ENCODE data around the gene DOCK9. TPM values are rescaled to one million over a fixed set of nuclear protein-coding genes. Genes with fewer than 3 reads are reported as not detected.

The DOCK9 gene
- total and polyA plus RNA-seq, 2 experiments from 2014 or later = 32.8 to 39.1 TPM

DNA sequence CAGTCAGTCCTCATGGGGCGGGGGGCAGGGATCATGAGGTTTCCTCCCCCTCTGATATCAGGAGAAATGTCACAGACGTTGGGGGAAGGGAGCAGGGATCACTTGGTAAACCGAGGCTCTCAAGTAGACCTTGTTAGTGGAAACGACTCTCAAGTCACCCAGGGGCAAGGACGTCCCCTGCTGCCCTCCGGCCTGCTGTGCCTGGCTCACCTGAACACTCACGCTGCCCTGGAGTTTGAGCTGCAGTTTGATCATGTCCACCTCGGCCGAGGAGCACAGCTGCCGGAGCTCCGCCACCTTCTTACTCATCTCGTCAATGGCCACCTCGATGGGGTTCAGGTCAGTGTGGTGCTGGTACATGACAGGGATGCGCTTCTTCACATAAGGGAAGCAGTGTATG, 177.8 kb downstream of the DOCK9 start:
- Histone ChIP-seq H3K36me3 (peaks cover 25% of the 10 kb centered on the region), H3K27me3 (no peaks in the 10 kb centered on the region), H3K4me3 (no peak overlapping the region), H3K27ac (no peak overlapping the region), H3K4me1 (ENCODE audit: low read depth) (no peaks in the 10 kb centered on the region), H3K9me3 (ENCODE audit: low read depth) (no peaks in the 10 kb centered on the region)
- TF ChIP-seq CTCF (IDR thresholded peaks at IDR 0.05; ENCODE audit: low read depth, low read length) = no peak
- DNase-seq (ENCODE audit: low read depth in 1 of 2, low spot score in 1 of 2) = no peak

DNA sequence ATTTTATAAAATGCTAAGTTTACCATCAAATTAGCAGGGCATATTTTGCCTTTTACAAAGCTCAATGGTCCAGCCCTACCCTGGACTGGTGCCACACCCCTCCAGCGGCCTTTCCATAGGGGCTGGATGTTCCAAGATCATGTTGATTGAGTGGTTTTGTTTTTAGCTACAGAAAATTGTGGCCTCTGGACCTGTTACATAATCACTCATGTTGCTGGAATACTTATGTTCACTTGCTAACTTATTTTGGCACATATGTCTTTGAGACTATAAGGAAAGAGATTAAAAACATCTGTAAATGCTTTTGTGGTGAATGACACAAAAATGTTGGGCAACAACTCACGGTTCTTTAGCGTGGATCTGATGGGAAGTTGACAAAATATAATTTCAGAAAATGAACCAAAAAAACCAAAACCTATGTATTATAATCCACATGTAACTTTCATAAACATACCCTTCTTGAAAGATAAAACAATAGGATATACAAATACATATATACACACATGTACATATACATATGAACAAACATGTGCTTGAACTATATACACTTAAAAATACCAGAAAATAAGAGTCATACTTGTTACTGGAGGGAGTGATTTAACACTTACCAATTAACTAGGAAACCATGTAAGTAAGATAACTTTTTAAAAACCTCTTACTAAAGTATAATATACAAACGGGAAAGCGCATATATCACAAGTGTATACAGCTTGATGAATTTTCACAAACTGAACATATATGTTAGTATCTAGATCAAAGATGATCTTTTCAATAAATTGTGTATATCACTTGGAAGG, 178.8 kb downstream of the DOCK9 start:
- no peak overlapping the region for H3K27ac ChIP-seq
- H3K4me3 ChIP-seq = no peak overlapping the region
- no peak for TF ChIP-seq CTCF (IDR thresholded peaks at IDR 0.05; ENCODE audit: low read depth, low read length)
- H3K9me3 ChIP-seq (ENCODE audit: low read depth) = no peaks in the 10 kb centered on the region
- H3K36me3 ChIP-seq = peaks cover 29% of the 10 kb centered on the region
- H3K27me3 ChIP-seq = no peaks in the 10 kb centered on the region
- peak in 1 of 2 donors; percentile 87 for DNase-seq (ENCODE audit: low read depth in 1 of 2, low spot score in 1 of 2)
- H3K4me1 ChIP-seq (ENCODE audit: low read depth) = no peaks in the 10 kb centered on the region

DNA sequence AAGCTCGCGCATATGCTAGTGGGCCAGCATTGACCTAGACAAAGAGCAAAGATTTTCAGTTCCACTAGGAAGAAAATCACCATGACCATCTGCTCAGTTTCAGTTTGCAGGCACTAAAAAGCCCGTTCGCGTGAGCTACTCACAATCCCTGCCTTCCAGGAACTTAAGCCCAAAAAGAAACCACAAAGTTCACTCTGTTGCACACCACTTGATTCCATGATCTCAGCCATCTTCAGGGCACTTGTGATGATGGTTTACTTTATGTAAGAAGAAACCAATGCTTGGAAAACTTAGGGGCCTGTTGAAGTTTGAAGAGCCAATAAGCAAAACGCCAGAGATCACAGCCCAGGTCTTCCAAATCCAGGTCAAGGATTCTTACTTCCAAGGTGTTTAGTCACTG, 180.4 kb downstream of the DOCK9 start:
- DNase-seq (ENCODE audit: low read depth in 1 of 2, low spot score in 1 of 2) = no peak
- H3K27ac ChIP-seq = no peak overlapping the region
- H3K9me3 ChIP-seq (ENCODE audit: low read depth) = no peaks in the 10 kb centered on the region
- H3K27me3 ChIP-seq = no peaks in the 10 kb centered on the region
- H3K4me1 ChIP-seq (ENCODE audit: low read depth) = no peaks in the 10 kb centered on the region
- TF ChIP-seq CTCF (IDR thresholded peaks at IDR 0.05; ENCODE audit: low read depth, low read length) = no peak
- H3K36me3 ChIP-seq = peaks cover 29% of the 10 kb centered on the region
- no peak overlapping the region for H3K4me3 ChIP-seq

GRCh38 chr13:98796798-98797197, 181.1 kb downstream of the DOCK9 start:
- DNase-seq (ENCODE audit: low read depth in 1 of 2, low spot score in 1 of 2) = no peak
- no peaks in the 10 kb centered on the region for H3K27me3 ChIP-seq
- TF ChIP-seq CTCF (IDR thresholded peaks at IDR 0.05; ENCODE audit: low read depth, low read length) = no peak
- H3K27ac ChIP-seq = no peak overlapping the region
- no peak overlapping the region for H3K4me3 ChIP-seq
- H3K36me3 ChIP-seq = peaks cover 29% of the 10 kb centered on the region
- H3K9me3 ChIP-seq (ENCODE audit: low read depth) = no peaks in the 10 kb centered on the region
- no peaks in the 10 kb centered on the region for H3K4me1 ChIP-seq (ENCODE audit: low read depth)

- no peak overlapping the region for H3K27ac ChIP-seq
- H3K4me3 ChIP-seq = no peak overlapping the region
- H3K9me3 ChIP-seq (ENCODE audit: low read depth) = no peaks in the 10 kb centered on the region
- DNase-seq (ENCODE audit: low read depth in 1 of 2, low spot score in 1 of 2) = no peak
- peaks cover 29% of the 10 kb centered on the region for H3K36me3 ChIP-seq
- H3K4me1 ChIP-seq (ENCODE audit: low read depth) = no peaks in the 10 kb centered on the region
- no peak for TF ChIP-seq CTCF (IDR thresholded peaks at IDR 0.05; ENCODE audit: low read depth, low read length)
- H3K27me3 ChIP-seq = no peaks in the 10 kb centered on the region
Measured at GRCh38 chr13:98796191-98796590, 181.7 kb downstream of the DOCK9 start.
